Daoy (cell line): ENCODE measurements around the gene SUCNR1. TPM values are rescaled to one million over a fixed set of nuclear protein-coding genes. Genes with fewer than 3 reads are reported as not detected.
"Not testable (repeated sequence)": the region's sequence is repeated elsewhere in the genome, so short reads cannot be mapped to it uniquely, and the experiment has no call there.

Experiments used
- DNase-seq: peaks from one replicate; pipeline ENCODE4 v3.0.0-alpha.2; 2015; ENCODE audit warnings: low read depth
- total RNA-seq: library from RNA; depleted of rRNA; stranded (reverse); fragments of >200 nt; shearing (Covaris generic); gene quantifications from 2 replicates; pipeline ENCODE4 v1.2.3, GENCODE V29; 2014; rRNA removed

SUCNR1 gene, protein sequence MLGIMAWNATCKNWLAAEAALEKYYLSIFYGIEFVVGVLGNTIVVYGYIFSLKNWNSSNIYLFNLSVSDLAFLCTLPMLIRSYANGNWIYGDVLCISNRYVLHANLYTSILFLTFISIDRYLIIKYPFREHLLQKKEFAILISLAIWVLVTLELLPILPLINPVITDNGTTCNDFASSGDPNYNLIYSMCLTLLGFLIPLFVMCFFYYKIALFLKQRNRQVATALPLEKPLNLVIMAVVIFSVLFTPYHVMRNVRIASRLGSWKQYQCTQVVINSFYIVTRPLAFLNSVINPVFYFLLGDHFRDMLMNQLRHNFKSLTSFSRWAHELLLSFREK
- total RNA-seq: not detected in 2 replicates

DNA sequence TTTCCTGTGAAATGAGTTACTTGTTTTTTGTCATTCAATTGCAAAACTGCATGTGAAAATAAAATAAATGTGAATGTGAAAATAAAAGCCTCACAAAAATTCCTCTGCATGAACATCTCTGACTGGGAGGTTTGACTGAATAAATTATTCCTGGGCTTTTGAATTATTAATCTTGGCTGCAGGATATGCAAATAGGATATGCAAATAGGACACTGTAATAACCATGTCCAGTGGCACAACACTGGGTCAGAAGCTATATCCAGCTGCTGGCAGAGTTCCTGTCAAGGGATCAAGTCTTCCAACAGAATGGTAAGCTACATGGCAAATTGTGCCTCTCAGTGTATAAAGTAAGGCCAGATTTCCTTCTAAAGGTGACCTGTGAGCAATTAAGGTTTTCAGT is at the start of gene SUCNR1:
SUCNR1 (plus strand) TSS at position 246 of the 400 bp plus-strand sequence. CDS start 6,250 bp downstream, outside the sequence.
- no peak for DNase-seq

DNA sequence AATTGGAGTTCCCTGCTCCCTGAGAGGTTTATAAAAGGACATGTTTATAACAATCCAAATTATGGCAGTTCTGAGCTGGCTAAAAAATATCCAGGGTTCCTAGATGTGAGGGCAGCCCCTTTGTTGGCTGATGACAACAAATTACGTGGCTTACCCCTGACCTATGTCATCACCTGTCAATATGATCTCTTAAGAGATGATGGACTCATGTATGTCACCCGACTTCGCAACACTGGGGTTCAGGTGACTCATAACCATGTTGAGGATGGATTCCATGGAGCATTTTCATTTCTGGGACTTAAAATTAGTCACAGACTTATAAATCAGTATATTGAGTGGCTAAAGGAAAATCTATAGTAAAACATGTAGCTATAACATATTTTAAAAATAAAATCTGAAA is 45.6 kb upstream of the SUCNR1 start:
- no peak for DNase-seq

DNA sequence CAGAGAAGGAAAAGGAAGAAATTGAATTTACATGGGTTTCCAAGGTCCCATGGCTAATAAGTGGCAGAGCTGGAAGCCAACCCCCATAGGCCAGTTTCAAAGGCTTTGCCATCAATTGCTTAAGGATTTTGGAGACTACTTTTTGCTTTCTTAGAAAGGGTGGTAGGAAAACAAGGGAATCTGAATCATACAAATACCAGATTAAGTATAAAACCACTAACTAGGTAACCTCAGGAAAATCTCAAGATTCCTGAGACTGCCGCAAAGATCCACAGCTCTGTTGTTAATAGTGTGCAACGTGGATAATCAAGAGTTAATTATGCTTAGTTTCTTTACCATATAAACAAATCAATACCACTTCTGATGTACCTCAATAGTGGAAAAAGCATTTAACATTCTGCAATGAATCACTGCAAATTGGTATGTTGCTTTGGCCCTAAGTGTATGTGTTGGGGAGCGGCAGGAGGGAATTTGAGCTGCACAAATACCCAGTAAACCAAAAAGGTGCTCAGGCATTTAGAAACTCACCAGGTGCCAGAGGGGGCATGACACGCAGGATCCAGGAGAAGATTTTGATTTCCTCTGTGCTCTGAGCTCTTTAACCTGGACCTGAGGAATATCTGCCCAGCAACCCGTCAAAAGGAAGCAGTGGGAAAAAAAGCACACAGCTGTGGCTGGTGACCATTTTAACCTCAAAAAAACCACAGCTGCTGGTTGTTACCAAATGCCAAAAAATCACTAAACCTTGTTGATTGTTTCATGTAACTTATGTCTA is 37.5 kb upstream of the SUCNR1 start:
- DNase-seq: peak; percentile 35

DNA sequence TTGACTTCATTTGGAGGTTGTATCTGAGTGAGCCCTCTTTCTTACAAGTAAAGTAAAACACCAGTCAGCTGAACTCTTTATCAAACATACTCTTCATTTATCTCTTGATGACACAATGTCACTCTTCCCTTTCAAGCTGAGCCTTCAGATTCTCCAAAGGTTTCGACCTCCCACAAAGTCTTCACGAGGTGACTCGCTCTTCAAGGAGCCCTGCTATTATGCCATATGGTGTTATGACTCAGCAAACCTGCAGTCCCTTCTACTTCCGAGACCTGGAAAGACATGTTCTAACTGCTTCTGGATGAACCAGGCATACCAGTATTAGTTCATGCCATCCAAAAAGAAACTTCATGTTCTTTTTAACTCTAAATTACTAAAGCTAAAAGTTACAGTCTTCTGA is 36.4 kb upstream of the SUCNR1 start:
- peak; percentile 82 for DNase-seq

GRCh38 chr3:151838574-151839312 is 34.7 kb upstream of the SUCNR1 start:
- DNase-seq: peak; percentile 80

DNA sequence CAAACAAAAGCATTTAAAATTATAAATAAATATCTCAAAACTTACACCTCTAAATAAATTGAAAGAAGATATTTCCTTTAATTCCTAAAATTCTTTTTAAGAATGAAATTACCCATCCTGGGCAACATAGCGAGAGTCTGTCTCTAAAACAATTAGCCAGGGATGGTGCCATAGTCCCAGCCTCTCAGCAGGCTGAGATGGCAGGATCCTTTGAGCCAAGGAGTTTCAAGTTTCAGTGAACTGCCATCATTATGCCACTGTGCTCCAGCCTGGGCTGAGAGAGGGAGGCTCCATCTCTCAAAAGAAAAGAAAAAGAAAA is 34.2 kb upstream of the SUCNR1 start:
- DNase-seq: no peak

DNA sequence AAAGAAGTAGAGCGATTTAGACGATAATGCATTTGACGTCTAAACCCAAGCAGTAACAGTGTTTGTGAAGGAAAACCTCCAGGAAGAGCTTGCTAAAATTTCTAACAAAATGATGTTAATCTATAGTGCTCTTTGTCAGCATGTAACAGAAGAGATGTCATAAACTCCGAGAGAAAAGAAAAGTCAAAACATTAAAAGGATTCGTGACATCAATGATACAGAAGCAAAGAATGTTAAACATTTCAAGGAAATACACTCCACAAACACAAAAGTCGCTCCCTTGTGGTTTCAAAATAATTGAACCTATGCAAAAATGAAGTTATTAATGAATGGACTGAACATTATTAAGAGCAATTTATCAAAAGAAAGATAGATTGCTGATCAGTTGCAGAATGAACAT is 31.6 kb upstream of the SUCNR1 start:
- DNase-seq: no peak

DNA sequence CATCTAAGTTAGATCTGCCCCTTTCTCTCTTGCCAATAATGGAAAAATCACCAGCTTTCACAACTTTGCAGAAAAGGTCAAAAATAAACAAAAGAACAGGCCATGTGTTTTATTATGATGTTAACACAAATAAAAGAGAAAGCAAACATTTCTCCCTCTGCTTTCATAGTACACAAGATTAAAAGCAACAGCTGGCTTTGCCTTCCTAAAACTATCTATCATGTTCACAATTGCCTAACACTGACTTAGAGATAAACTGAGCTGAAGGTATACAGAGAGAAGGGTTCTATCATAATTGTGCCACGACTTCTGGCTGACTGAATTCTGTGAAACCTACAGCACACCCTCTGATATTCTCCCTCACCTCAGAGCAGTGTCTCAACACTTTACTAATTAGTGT is 30.2 kb upstream of the SUCNR1 start:
- DNase-seq: no peak

DNA sequence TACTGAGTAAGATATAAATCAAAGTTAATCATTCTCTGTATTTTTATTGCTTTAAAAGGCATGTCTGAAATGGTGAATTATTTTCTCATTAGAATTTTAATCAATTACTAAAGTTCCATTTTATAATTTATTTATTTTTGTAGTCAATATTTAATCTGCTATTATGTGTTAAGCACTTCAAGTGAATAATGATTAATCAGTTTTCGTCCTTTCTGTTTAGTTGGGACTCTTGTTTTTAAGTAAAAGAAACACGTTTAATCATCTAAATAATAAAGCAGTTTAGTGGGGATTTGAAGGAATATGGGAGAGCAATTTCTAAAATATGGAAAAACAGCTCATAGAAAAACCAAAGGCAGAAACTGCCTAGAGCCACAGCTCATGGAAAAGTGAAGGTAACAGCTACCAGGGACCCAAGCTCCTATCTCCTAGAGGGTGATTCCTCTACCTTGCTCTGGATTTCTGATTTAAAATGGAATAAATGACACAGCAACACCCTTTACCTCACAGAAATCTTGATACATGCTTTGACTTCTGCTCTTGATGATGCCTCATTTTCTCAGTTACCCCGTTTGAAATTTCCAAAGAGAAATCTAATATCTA is 28.0 kb upstream of the SUCNR1 start:
- no peak for DNase-seq

DNA sequence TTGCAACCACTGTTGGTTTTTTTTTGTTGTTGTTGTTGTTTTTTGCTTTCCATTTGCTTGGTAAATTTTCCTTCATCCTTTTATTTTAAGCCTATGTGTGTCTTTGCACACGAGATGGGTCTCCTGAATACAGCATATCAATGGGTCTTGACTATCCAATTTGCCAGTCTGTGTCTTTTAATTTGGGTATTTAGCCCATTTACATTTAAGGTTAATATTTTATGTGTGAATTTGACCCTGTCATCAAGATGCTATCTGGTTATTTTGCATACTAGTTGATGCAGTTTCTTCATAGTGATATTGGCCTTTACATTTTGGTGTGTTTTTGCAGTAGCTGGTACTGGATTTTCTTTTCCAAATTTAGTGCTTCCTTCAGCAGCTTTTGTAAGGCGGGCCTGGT is 23.4 kb upstream of the SUCNR1 start:
- DNase-seq: not testable (repeated sequence)

DNA sequence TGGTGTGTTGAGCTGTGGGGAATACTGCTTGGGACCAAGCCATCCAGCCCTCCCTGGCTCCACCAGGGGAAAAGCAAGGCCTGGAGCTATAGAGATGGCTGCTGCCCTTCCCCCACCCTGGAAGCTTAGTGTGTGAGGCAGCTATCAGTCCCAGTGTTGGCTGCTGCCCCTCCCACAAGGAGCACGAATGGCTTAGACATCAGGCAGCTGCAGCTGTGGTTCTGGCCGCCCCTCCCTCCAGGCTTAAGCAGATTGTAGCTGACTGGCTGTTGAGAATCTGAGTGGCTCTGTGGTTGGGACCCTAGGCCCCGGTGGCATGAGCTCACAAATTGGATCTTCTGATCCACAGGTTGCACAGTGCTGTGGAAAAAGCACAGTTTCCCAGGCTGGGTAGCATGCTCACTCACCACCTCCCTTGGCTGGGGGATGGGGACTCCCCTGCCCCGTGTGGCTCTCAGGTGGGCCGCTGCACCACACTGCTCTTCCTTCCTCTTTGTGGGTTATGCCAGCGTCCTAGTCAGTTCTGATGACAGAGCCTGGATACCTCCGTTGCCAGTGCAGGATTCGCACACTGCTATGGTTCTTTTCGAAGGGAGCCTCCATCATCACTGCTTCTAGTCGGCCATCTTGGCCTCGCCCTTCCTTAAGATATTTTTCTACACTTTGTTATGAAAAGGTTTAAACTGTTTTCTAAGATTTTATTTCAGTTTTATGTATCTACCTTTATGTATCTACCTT is 21.2 kb upstream of the SUCNR1 start:
- DNase-seq: no peak

DNA sequence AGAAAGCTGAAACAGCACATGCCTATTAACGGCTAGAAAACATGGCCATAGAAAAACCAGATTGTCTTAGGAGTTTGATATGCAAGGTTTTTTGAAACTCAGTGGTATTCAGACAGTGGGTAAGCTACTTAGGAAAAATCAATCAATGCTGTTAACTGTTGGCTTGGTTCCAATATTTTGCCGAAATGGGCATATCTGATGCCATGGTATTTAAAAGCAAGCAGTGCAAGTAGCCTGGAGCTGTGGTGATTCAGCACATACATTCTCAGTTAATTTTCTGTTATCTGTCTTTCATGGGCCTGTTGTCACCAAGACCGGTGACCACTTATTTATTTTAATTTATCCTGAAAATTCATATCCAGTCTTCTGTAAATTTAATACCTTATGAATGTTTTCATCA is 17.3 kb upstream of the SUCNR1 start:
- peak; percentile 32 for DNase-seq

- DNase-seq: no peak
These were observed 16.8 kb upstream of the SUCNR1 start for GRCh38 chr3:151856641-151857040.

- no peak for DNase-seq
These were observed 14.2 kb upstream of the SUCNR1 start for GRCh38 chr3:151859233-151859673.

DNA sequence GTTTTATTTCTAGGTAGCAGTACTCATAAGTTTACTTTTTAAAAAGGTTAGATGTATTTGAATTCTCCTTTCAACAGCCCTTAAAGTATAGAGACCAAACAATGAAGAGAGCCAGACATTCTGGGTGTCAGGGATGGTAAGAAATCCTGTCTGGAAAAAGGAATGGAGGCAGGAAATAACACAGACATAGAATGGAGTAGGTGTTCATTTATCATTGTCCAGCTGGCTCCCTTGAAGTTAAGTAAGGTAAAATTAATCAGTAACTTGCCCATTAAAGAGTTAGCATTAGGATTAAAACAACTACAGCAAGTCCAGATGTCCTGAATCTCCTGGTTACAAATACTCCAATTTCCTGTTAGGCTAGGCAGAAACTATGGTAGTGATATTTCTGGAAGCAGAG is 13.5 kb upstream of the SUCNR1 start:
- no peak for DNase-seq

GRCh38 chr3:151863611-151864010 is 9.8 kb upstream of the SUCNR1 start:
- DNase-seq: peak; percentile 33

GRCh38 chr3:151864423-151865101 is 8.9 kb upstream of the SUCNR1 start:
- peak; percentile 35 for DNase-seq

GRCh38 chr3:151866711-151867410 is 6.6 kb upstream of the SUCNR1 start:
- no peak for DNase-seq

- no peak for DNase-seq
These were observed 5.8 kb upstream of the SUCNR1 start for GRCh38 chr3:151867666-151868065.

GRCh38 chr3:151869181-151869580 is 4.3 kb upstream of the SUCNR1 start:
- DNase-seq: no peak
